Measurements from ENCODE around the gene CBX7. TPM values are rescaled to one million over a fixed set of nuclear protein-coding genes. Genes with fewer than 3 reads are reported as not detected.

Gene CBX7
- total RNA-seq, 2 donors from 2014 or later = 82.7 to 115 TPM

GRCh38 chr22:39087098-39087497 lies 65.4 kb downstream of the CBX7 start:
- no peaks in the 10 kb centered on the region for H3K27me3 ChIP-seq (replicated peaks; ENCODE audit: insufficient read depth)
- intact Hi-C loops (cut with DNase I) = no loop called here
- WGBS = 93% methylated on average over 6 of the region's 6 CpGs
- H3K36me3 ChIP-seq = no peaks in the 10 kb centered on the region
- TF ChIP-seq POLR2A (IDR thresholded peaks at IDR 0.05) (no peak), POLR2AphosphoS5 (IDR thresholded peaks at IDR 0.05) (no peak), CTCF (IDR thresholded peaks at IDR 0.05) (no peak)
- no peak overlapping the region for H3K4me3 ChIP-seq
- H3K9me3 ChIP-seq = no peaks in the 10 kb centered on the region
- no peak for DNase-seq (ENCODE audit: low spot score)
- no peaks in the 10 kb centered on the region for H3K4me1 ChIP-seq (replicated peaks)
- no peak overlapping the region for H3K27ac ChIP-seq

DNA sequence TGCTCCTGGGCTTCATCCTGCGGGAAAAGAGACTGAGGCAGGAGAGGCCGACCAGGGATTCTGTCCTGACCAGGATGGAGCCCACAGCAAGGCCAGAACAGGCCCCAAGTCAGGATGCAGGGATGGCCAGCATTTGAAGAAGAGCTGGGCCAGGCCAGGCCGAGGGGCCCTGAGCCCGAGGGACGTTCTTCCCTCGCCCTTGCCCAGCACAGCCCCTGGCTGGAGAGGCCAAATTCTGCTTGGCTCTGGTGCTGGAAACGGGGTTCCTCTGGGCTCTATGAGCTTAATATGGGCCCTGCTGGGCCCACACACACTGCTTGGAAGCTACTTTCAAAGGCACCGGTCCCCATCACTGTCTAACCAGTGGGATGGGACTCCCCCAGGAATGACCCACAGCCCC lies 67.8 kb downstream of the CBX7 start:
- H3K27ac ChIP-seq = no peak overlapping the region
- intact Hi-C loops (cut with DNase I) = no loop called here
- H3K4me3 ChIP-seq = no peak overlapping the region
- no peaks in the 10 kb centered on the region for H3K9me3 ChIP-seq
- H3K27me3 ChIP-seq (replicated peaks; ENCODE audit: insufficient read depth) = no peaks in the 10 kb centered on the region
- no peak for DNase-seq (ENCODE audit: low spot score)
- H3K4me1 ChIP-seq (replicated peaks) = no peaks in the 10 kb centered on the region
- no peak for TF ChIP-seq CTCF (IDR thresholded peaks at IDR 0.05)
- no peak for TF ChIP-seq POLR2AphosphoS5 (IDR thresholded peaks at IDR 0.05)
- no peak for TF ChIP-seq POLR2A (IDR thresholded peaks at IDR 0.05)
- no peaks in the 10 kb centered on the region for H3K36me3 ChIP-seq
- WGBS = 94% methylated on average over 8 of the region's 8 CpGs

DNA sequence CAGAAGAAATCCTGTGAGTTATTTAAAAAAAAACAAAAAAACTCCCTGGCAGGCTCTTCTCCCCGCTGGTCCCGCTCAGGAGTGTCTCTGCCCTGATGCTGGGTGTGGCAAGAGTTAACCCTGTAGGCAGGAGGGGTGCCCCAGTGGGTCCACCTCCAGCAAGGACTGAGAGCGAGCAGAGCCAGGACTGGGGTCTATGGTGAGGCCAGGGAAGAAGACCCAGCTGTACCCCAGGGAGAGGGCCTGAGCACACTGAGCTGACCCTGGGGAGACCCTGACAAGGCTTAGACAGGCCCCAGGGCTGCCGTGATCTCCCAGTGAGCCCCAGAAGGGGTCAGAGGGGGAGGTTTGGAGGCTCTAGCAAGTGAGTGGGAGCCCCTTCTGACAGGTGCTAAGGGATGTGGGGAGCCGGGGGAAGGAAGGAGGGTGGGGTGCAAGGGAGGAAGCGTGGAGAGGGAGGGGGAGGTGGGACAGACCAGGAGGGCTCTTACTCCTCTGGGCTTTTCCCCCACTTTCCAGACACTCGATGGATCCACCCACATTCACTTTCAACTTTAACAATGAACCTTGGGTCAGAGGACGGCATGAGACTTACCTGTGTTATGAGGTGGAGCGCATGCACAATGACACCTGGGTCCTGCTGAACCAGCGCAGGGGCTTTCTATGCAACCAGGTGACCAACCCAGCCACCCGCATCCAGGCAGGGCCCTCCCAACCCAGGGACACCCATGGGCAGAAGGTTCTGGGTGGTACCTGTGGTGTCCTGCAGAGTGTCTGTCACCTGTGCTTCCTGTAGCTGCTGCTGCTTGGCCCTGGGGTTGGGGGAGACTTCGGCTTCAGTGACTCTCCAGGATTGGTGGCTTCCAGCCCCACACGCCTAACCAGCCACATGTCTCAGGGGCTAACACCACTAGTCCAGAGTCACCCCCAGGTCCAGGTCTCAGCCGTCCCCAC lies 69.0 kb downstream of the CBX7 start:
- H3K27ac ChIP-seq = no peak overlapping the region
- intact Hi-C loops (cut with DNase I) = no loop called here
- no peak for DNase-seq (ENCODE audit: low spot score)
- no peak for TF ChIP-seq POLR2A (IDR thresholded peaks at IDR 0.05)
- no peak for TF ChIP-seq CTCF (IDR thresholded peaks at IDR 0.05)
- no peak for TF ChIP-seq POLR2AphosphoS5 (IDR thresholded peaks at IDR 0.05)
- H3K4me3 ChIP-seq = no peak overlapping the region
- H3K36me3 ChIP-seq = no peaks in the 10 kb centered on the region
- no peaks in the 10 kb centered on the region for H3K27me3 ChIP-seq (replicated peaks; ENCODE audit: insufficient read depth)
- WGBS = 78% methylated on average over 14 of the region's 14 CpGs
- H3K4me1 ChIP-seq (replicated peaks) = no peaks in the 10 kb centered on the region
- H3K9me3 ChIP-seq = no peaks in the 10 kb centered on the region

DNA sequence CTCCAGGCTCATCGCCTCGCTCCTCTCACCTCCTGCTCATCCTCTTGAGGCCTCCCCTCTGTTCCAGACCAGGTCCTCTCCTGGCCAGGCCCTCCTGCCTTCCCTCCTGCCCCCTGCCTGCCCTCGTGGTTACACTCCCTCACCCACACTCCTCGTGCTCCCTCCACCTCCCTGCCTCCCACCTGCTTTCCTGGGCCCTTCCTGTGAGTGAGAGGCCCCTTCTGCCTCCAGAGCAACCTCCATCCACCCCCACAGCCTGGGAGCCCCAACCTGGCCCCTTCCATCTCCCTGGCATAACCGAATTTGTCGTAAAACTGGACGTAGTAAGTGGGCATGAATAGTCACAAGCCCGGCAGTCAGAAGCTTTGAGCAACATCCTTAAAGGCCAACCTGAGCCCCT lies 70.9 kb downstream of the CBX7 start:
- Histone ChIP-seq H3K4me3 (no peak overlapping the region), H3K36me3 (no peaks in the 10 kb centered on the region), H3K27me3 (replicated peaks; ENCODE audit: insufficient read depth) (no peaks in the 10 kb centered on the region), H3K4me1 (replicated peaks) (no peaks in the 10 kb centered on the region), H3K9me3 (no peaks in the 10 kb centered on the region), H3K27ac (no peak overlapping the region)
- 57% methylated on average over 8 of the region's 8 CpGs for WGBS
- no peak for DNase-seq (ENCODE audit: low spot score)
- TF ChIP-seq POLR2A (IDR thresholded peaks at IDR 0.05) (no peak), POLR2AphosphoS5 (IDR thresholded peaks at IDR 0.05) (no peak), CTCF (IDR thresholded peaks at IDR 0.05) (no peak)
- intact Hi-C loops (cut with DNase I) = no loop called here

- intact Hi-C loops (cut with DNase I) = no loop called here
- Histone ChIP-seq H3K4me1 (replicated peaks) (no peaks in the 10 kb centered on the region), H3K4me3 (no peak overlapping the region), H3K9me3 (no peaks in the 10 kb centered on the region), H3K27ac (no peak overlapping the region), H3K27me3 (replicated peaks; ENCODE audit: insufficient read depth) (no peaks in the 10 kb centered on the region), H3K36me3 (no peaks in the 10 kb centered on the region)
- DNase-seq (ENCODE audit: low spot score) = no peak
- 90% methylated on average over 12 of the region's 12 CpGs for WGBS
- no peak for TF ChIP-seq POLR2A (IDR thresholded peaks at IDR 0.05)
- TF ChIP-seq POLR2AphosphoS5 (IDR thresholded peaks at IDR 0.05) = no peak
- no peak for TF ChIP-seq CTCF (IDR thresholded peaks at IDR 0.05)
Observed at GRCh38 chr22:39081016-39081415, 71.5 kb downstream of the CBX7 start.
